VCaP (cell line): ENCODE measurements around the gene PHLDB3.
A peak's percentile ranks its signal among the peaks of the same experiment; 100 is the strongest.

Experiments used
- H3K27ac ChIP-seq: fragments of 450-650 bp; 2 replicates; pipeline ENCODE4 v1.5.1; 2017
- CTCF ChIP-seq: fragments of 450-650 bp; conservative IDR thresholded peaks from 2 replicates; pipeline ENCODE4 v1.5.1; 2017; ENCODE audit warnings: mild to moderate bottlenecking, moderate library complexity

The PHLDB3 gene

GRCh38 chr19:43460362-43461016, 44.1 kb downstream of the PHLDB3 start:
- no peak overlapping the region for H3K27ac ChIP-seq
- TF ChIP-seq CTCF: no peak

- no peak for TF ChIP-seq CTCF
- peak overlapping the region; percentile 99 for H3K27ac ChIP-seq
Observed at GRCh38 chr19:43457809-43458208, 46.7 kb downstream of the PHLDB3 start.

GRCh38 chr19:43455321-43456113, 49.0 kb downstream of the PHLDB3 start:
- peak overlapping the region; percentile 99 for H3K27ac ChIP-seq
- TF ChIP-seq CTCF: no peak

- TF ChIP-seq CTCF: no peak
- H3K27ac ChIP-seq: peak overlapping the region; percentile 99
Observed at GRCh38 chr19:43454031-43454430, 50.5 kb downstream of the PHLDB3 start.

GRCh38 chr19:43452582-43452981, 52.0 kb downstream of the PHLDB3 start:
- peak overlapping the region; percentile 99; the same call in 1 of the 2 replicates for H3K27ac ChIP-seq

GRCh38 chr19:43450545-43450997, 54.0 kb downstream of the PHLDB3 start:
- H3K27ac ChIP-seq: no peak overlapping the region; the same call in 1 of the 2 replicates
- TF ChIP-seq CTCF: no peak

More at GRCh38 chr19:43452582-43452981, 52.0 kb downstream of the PHLDB3 start:
- TF ChIP-seq CTCF: no peak

- TF ChIP-seq CTCF: no peak
- H3K27ac ChIP-seq: peak overlapping the region; percentile 46
Observed at GRCh38 chr19:43447655-43448054, 56.9 kb downstream of the PHLDB3 start.
